Activated CD8-positive, alpha-beta memory T cell treated with anti-CD3 and anti-CD28 coated beads, Interleukin-2, amount 50 U/mL, for 4 hours (primary cell): ENCODE measurements around the gene SKAP2.

Experiments
- DNase-seq: peaks from one replicate; pipeline ENCODE4 v3.0.0-alpha.2; 2020

Gene SKAP2

DNA sequence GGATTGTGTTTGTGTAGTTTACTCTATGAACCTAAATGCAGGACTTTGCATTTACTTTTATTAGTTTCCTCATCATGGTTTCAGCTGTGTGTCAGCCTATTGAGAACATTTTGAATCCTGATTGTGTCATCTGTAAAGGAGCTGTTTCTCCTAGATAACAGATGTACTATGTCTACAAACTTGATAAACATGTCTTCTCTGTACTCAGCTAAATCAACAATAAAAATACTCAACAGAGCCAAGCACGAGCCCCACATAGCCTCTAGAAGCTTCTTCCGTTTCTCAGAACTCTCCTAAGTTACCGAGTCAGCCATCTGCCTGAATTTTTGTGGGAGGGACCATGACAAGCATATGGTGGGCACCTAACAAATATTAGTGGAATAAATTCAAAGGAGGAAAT, 234.7 kb downstream of the SKAP2 start:
- DNase-seq: no peak

DNA sequence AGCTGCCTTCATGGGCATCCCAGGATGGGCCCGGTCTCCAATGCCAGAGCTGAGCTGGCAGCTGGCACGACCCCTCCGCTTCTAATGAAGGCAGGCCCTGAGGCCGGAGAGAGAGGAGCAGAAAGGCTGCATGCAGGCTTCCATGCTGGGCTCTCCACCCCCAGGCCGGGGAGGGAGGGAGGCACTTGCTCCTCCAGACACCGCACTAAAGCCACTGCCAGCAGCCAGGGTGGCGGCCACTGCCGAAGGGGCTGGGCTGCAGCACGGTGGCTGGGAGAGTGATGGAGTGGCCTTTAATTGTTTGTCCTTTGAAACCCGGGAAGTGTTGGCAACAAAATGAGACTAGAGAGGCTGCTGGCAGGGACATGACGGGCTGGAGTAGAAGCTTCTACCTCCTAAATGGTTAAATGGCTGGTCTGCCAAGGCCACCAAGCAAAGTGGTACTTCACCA, 236.5 kb downstream of the SKAP2 start:
- no peak for DNase-seq

- DNase-seq: no peak
Measured at GRCh38 chr7:26627221-26627620, 237.2 kb downstream of the SKAP2 start.

GRCh38 chr7:26626687-26627086, 237.7 kb downstream of the SKAP2 start:
- no peak for DNase-seq

DNA sequence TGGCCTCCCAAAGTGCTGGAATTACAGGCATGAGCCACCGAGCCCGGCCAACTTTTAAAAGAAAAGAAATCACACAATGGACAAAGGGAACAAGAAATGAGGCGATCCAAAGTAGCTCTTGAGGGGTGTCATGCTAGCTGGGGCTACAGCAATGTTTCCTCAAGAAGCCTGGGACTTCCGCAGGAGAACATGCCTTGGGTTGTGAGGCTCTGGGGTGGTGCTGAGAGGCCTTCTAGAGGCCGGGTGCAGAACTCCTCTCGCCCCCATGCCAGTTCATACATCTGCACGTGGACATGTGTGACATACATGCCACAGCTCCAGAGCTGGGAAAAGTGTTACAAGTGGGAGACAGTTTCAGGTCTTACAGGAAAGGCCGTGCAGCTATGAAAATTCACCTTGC, 238.2 kb downstream of the SKAP2 start:
- DNase-seq: no peak

- no peak for DNase-seq
Measured at GRCh38 chr7:26625286-26625685, 239.1 kb downstream of the SKAP2 start.

GRCh38 chr7:26624839-26625238, 239.6 kb downstream of the SKAP2 start:
- no peak for DNase-seq

GRCh38 chr7:26624431-26624830, 240.0 kb downstream of the SKAP2 start:
- DNase-seq: no peak

- no peak for DNase-seq
Measured at GRCh38 chr7:26620352-26620751, 244.0 kb downstream of the SKAP2 start.

DNA sequence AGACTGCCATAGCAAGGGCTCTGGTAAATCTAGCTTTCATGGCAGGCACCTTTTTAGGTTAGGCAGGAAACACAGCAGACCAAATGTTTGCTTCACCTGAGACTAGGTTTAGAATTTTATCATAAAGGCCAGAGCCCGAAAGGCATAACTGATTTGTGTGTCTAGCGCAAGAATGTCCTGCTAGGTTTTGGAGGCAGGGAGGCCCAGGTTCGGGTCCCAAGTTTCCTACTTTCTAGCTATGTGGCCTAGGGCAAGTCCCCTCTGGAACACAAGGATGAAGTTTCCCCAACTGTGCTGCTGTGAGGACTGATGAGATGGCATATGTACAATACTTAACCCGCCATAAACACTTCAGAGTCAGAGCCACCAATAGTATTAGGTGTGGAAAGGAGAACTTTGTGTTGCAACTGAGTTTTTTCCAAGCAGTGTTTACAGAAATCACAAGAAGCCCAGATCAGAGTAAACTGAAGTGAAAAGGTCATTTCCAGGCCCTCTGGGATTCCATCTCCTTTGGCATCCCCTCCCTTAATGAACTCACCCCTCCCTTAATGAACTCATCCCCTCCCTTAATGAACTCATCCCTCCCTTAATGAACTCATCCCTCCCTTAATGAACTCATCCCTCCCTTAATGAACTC, 244.9 kb downstream of the SKAP2 start:
- no peak for DNase-seq

DNA sequence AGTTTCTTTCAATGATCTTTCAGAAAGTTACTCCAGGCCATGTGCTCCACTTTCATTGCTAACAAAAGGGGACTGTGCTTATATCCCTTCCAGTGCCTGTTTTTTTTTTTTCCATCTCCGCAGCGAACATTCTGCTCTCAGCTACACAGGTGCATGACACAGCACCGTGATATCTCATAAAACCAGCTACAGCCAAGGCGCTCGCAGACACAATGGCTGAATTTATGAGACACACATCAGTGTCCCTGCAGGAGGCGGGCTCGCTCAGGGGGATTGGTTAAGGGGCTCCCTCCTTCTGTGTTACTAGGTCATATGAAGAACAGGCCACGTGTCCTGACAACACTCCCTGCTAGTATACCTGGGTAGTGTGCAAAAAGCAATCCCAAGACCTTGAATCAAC, 245.5 kb downstream of the SKAP2 start:
- no peak for DNase-seq

GRCh38 chr7:26618449-26618848, 245.9 kb downstream of the SKAP2 start:
- no peak for DNase-seq
